IMR-90 (cell line): ENCODE results near the gene PDCD10. TPM values are rescaled to one million over a fixed set of nuclear protein-coding genes. Genes with fewer than 3 reads are reported as not detected.

Experiments used
- ATAC-seq: fragments of 200-7000 bp; cut with Tn5 transposase; 2 replicates; pipeline ENCODE4 v1.9.1; 2020; ENCODE audit warnings: low read depth, mild to moderate bottlenecking, moderate library complexity
- BruUV-seq: library from RNA; stranded (reverse); fragments of 400-500 nt; replicated peaks from 2 replicates; lab custom pipeline; 2021; lab: Mats Ljungman, UMichigan
- CTCF ChIA-PET: fragments of 300-600 bp; formaldehyde crosslinking; extraction: SDS; loops from one replicate; lab custom pipeline; 2021; ENCODE audit warnings: antibody characterized with exemption; lab: Yijun Ruan, JAX
- POLR2A ChIA-PET: fragments of 300-600 bp; sonication (Branson Sonifier 250); formaldehyde crosslinking; loops from one replicate; lab custom pipeline; 2022; ENCODE audit warnings: antibody characterized with exemption; ENCODE audit not compliant: unreplicated experiment; lab: Charles Lee
- DNase-seq: peaks from one replicate; pipeline ENCODE4 v3.0.0; 2013
- H2AFZ ChIP-seq: replicated peaks from 2 replicates; pipeline ENCODE3; 2013; ENCODE audit warnings: low read length, mild to moderate bottlenecking; ENCODE audit not compliant: poor library complexity
- H2AK5ac ChIP-seq: 2 replicates; pipeline ENCODE4 v1.6.1; 2013; ENCODE audit warnings: low read depth, low read length, inconsistent platforms
- H2AK9ac ChIP-seq: replicated peaks from 2 replicates; pipeline ENCODE3; 2013; ENCODE audit warnings: mild to moderate bottlenecking, low read depth, low read length, moderate library complexity; ENCODE audit not compliant: poor library complexity
- H2BK120ac ChIP-seq: 2 replicates; pipeline ENCODE4 v1.6.1; 2013; ENCODE audit warnings: low read depth, low read length, inconsistent platforms
- H2BK15ac ChIP-seq: 3 replicates; pipeline ENCODE4 v1.6.1; 2013; ENCODE audit warnings: low read depth, low read length, inconsistent platforms
- H2BK20ac ChIP-seq: 2 replicates; pipeline ENCODE4 v1.6.1; 2013; ENCODE audit warnings: low read depth, mild to moderate bottlenecking, inconsistent platforms, low read length, moderate library complexity
- H2BK5ac ChIP-seq: 2 replicates; pipeline ENCODE4 v1.6.1; 2013; ENCODE audit warnings: mild to moderate bottlenecking, low read depth, low read length, inconsistent platforms; ENCODE audit not compliant: poor library complexity, severe bottlenecking
- H3K14ac ChIP-seq: replicated peaks from 2 replicates; pipeline ENCODE4 v1.6.1; 2013; ENCODE audit warnings: low read depth, low read length, inconsistent platforms
- H3K18ac ChIP-seq: 2 replicates; pipeline ENCODE4 v1.6.1; 2013; ENCODE audit warnings: low read depth, low read length, control low read depth
- H3K23ac ChIP-seq: 2 replicates; pipeline ENCODE4 v1.6.1; 2013; ENCODE audit warnings: low read depth, low read length, inconsistent platforms
- H3K27ac ChIP-seq: 2 replicates; pipeline ENCODE4 v1.5.1; 2013; ENCODE audit warnings: mild to moderate bottlenecking, control low read depth, low read length; ENCODE audit not compliant: insufficient read depth
- H3K27me3 ChIP-seq: 2 replicates; pipeline ENCODE4 v1.6.1; 2013; ENCODE audit warnings: low read length; ENCODE audit not compliant: control insufficient read depth, insufficient read depth
- H3K36me3 ChIP-seq: 2 replicates; pipeline ENCODE4 v1.6.1; 2013; ENCODE audit warnings: low read length, mixed read lengths; ENCODE audit not compliant: control insufficient read depth, insufficient read depth
- H3K4ac ChIP-seq: 2 replicates; pipeline ENCODE4 v1.6.1; 2013; ENCODE audit warnings: low read depth, low read length, inconsistent platforms
- H3K4me1 ChIP-seq: 2 replicates; pipeline ENCODE4 v1.6.1; 2013; ENCODE audit warnings: low read length, mixed read lengths; ENCODE audit not compliant: control insufficient read depth, insufficient read depth
- H3K4me2 ChIP-seq: 2 replicates; pipeline ENCODE4 v1.6.1; 2013; ENCODE audit warnings: low read depth, mild to moderate bottlenecking, control low read depth, low read length, moderate library complexity
- H3K4me3 ChIP-seq: 2 replicates; pipeline ENCODE4 v1.5.1; 2013; ENCODE audit warnings: low read depth, mild to moderate bottlenecking, control low read depth, low read length, moderate library complexity; ENCODE audit not compliant: insufficient read depth
- H3K56ac ChIP-seq: 2 replicates; pipeline ENCODE4 v1.6.1; 2013; ENCODE audit warnings: low read length, inconsistent platforms; ENCODE audit not compliant: insufficient read depth; ENCODE audit errors: extremely low read depth
- H3K79me1 ChIP-seq, 2 experiments: 2 replicates each; pipeline ENCODE4 v1.6.1; 2013; ENCODE audit warnings: low read length in 2 of 2, inconsistent platforms in 1 of 2, low read depth in 1 of 2
- H3K9ac ChIP-seq: 2 replicates; pipeline ENCODE4 v1.6.1; 2013; ENCODE audit warnings: low read depth, low read length, control low read depth
- H3K9me1 ChIP-seq: 2 replicates; pipeline ENCODE4 v1.6.1; 2013; ENCODE audit warnings: low read length, inconsistent platforms; ENCODE audit not compliant: insufficient read depth
- H3K9me3 ChIP-seq: 2 replicates; pipeline ENCODE4 v1.6.1; 2013; ENCODE audit warnings: low read length; ENCODE audit not compliant: control insufficient read depth, insufficient read depth
- H4K20me1 ChIP-seq: 2 replicates; pipeline ENCODE4 v1.6.1; 2013; ENCODE audit warnings: low read length, inconsistent platforms; ENCODE audit not compliant: insufficient read depth
- H4K5ac ChIP-seq: 2 replicates; pipeline ENCODE4 v1.6.1; 2013; ENCODE audit warnings: mild to moderate bottlenecking, low read depth, low read length, control low read depth
- H4K8ac ChIP-seq, 2 experiments: 2 replicates each; pipeline ENCODE4 v1.6.1; 2013; ENCODE audit warnings: low read depth in 2 of 2, low read length in 2 of 2, control low read depth in 1 of 2, inconsistent platforms in 1 of 2
- H4K91ac ChIP-seq: 2 replicates; pipeline ENCODE4 v1.6.1; 2013; ENCODE audit warnings: low read depth, low read length, inconsistent platforms; ENCODE audit not compliant: insufficient read depth
- BHLHE40 ChIP-seq: fragments of 150-350 bp; IDR thresholded peaks from 2 replicates; pipeline ENCODE4 v1.6.1; 2016; ENCODE audit warnings: mild to moderate bottlenecking, low read depth, low read length
- CEBPB ChIP-seq: IDR thresholded peaks from 2 replicates; pipeline ENCODE4 v1.6.1; 2012; ENCODE audit warnings: low read depth, low read length, improper control_type of control experiment
- CHD1 ChIP-seq: IDR thresholded peaks from 2 replicates; pipeline ENCODE4 v1.6.1; 2012; ENCODE audit warnings: low read depth, low read length, improper control_type of control experiment
- FOS ChIP-seq: fragments of 150-350 bp; IDR thresholded peaks from 2 replicates; pipeline ENCODE4 v1.6.1; 2016; ENCODE audit warnings: low read depth, low read length
- MAFK ChIP-seq: IDR thresholded peaks from 2 replicates; pipeline ENCODE4 v1.6.1; 2012; ENCODE audit warnings: low read depth, low read length, improper control_type of control experiment
- MAZ ChIP-seq: IDR thresholded peaks from 2 replicates; pipeline ENCODE4 v1.6.1; 2012; ENCODE audit warnings: low read depth, mild to moderate bottlenecking, low read length, improper control_type of control experiment, moderate library complexity, borderline replicate concordance
- MXI1 ChIP-seq: IDR thresholded peaks from 2 replicates; pipeline ENCODE4 v1.6.1; 2012; ENCODE audit warnings: low read depth, mild to moderate bottlenecking, low read length, moderate library complexity, borderline replicate concordance
- NFE2L2 ChIP-seq: fragments of 150-350 bp; IDR thresholded peaks from 2 replicates; pipeline ENCODE4 v1.6.1; 2016; ENCODE audit warnings: low read depth, mild to moderate bottlenecking, low read length
- POLR2A ChIP-seq: IDR thresholded peaks from 2 replicates; pipeline ENCODE4 v1.6.1; 2012; ENCODE audit warnings: mild to moderate bottlenecking, low read depth, low read length
- RAD21 ChIP-seq: IDR thresholded peaks from 2 replicates; pipeline ENCODE4 v1.6.1; 2012; ENCODE audit warnings: low read length, improper control_type of control experiment
- RCOR1 ChIP-seq: IDR thresholded peaks from 2 replicates; pipeline ENCODE4 v1.6.1; 2012; ENCODE audit warnings: mild to moderate bottlenecking, low read length, improper control_type of control experiment; ENCODE audit not compliant: insufficient replicate concordance
- RFX5 ChIP-seq: IDR thresholded peaks from 2 replicates; pipeline ENCODE4 v1.8.0; 2012; ENCODE audit warnings: low read depth, mild to moderate bottlenecking, low read length, moderate library complexity
- SMC3 ChIP-seq: fragments of 150-350 bp; IDR thresholded peaks from 2 replicates; pipeline ENCODE4 v1.6.1; 2016; ENCODE audit warnings: low read depth, mild to moderate bottlenecking, antibody characterized with exemption, low read length, moderate library complexity
- WGBS, 2 experiments: methylation state at CpG; one replicate each; pipeline versions ENCODE4 v1.1.5 to v1.1.7; 2013; ENCODE audit warnings: missing lambda C conversion rate in 2 of 2; ENCODE audit not compliant: insufficient read length in 1 of 2; ENCODE audit errors: extremely low coverage in 2 of 2; 5-methylcytosine and 5-hydroxymethylcytosine counted together
- dilution Hi-C: fragments of 300-500 bp; cut with HindIII; formaldehyde crosslinking; loops from one replicate; pipeline ENCODE4 v1.14.3; 2018; ENCODE audit warnings: low sequenced_read_pairs; ENCODE audit not compliant: unreplicated experiment
- in situ Hi-C: fragments of 300-500 bp; cut with MboI; formaldehyde crosslinking; loops from 3 replicates; pipeline ENCODE4 v1.14.3; 2019; ENCODE audit warnings: low sequenced_read_pairs, inconsistent platforms, mixed read lengths
- intact Hi-C: fragments of 100-400 bp; cut with micrococcal nuclease; formaldehyde crosslinking; loops from 2 replicates; pipeline ENCODE4 v1.10.0; 2022
- polyA plus RNA-seq, 3 experiments: library from polyadenylated mRNA; depleted of rRNA; stranded (reverse); fragments of >200 nt; gene quantifications; 2 replicates each; pipeline ENCODE4 v1.2.3, GENCODE V29; 2012; ENCODE audit warnings: low replicate concordance in 1 of 3
- total RNA-seq: library from RNA; depleted of rRNA; stranded (reverse); fragments of >200 nt; gene quantifications from 2 replicates; pipeline ENCODE4 v1.2.3, GENCODE V29; 2012
- TF ChIP-seq, protein P1 (sequence below): fragments of 150-350 bp; IDR thresholded peaks from 2 replicates; pipeline ENCODE4 v1.6.1; 2017; ENCODE audit warnings: mild to moderate bottlenecking, antibody characterized with exemption, low read length, low read depth
- TF ChIP-seq, protein P2 (sequence below): conservative IDR thresholded peaks from 2 replicates; pipeline ENCODE4 v1.5.1; 2012; ENCODE audit warnings: mild to moderate bottlenecking, low read depth, low read length, improper control_type of control experiment
- TF ChIP-seq, protein P3 (sequence below): fragments of 150-350 bp; IDR thresholded peaks from 2 replicates; pipeline ENCODE4 v1.6.1; 2016; ENCODE audit warnings: low read depth, mild to moderate bottlenecking, low read length, moderate library complexity, borderline replicate concordance

The PDCD10 gene
- total and polyA plus RNA-seq, 2 of the 4 experiments (the other 2 are of a cell fraction): 36.7 to 47.3 TPM

DNA sequence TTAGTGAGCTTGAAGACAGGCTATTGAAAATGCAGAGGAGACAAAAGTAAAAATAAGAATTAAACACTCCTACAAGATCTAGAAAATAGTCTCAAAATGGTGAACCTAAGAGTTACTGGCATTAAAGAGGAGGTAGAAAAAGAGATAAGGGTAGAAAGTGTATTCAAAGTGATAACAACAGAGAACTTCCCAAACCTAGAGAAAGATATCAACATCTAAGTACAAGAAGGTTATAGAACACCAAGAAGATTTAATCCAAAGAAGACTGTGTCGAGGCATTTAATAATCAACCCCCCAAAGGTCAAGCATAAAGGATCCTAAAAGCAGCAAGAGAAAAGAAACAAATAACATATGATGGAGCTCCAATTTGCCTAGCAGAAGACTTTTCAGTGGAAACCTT, 23.3 kb downstream of the PDCD10 start:
- no peak overlapping the region for H4K5ac ChIP-seq
- H3K9ac ChIP-seq: no peak overlapping the region
- no peaks in the 10 kb centered on the region for H3K9me3 ChIP-seq
- no peak overlapping the region for H4K91ac ChIP-seq
- dilution Hi-C loops (no loop called here), in situ Hi-C loops (no loop called here), intact Hi-C loops (no loop called here)
- ATAC-seq (no peak), DNase-seq (no peak)
- no CpG with 5 or more reads among the region's 1 CpG for WGBS, 2 experiments
- ChIA-PET CTCF (no interaction called here), POLR2A (no interaction called here)
- no TSS peak for BruUV-seq
- no peak overlapping the region for H3K23ac ChIP-seq
- no peak overlapping the region for H2AFZ ChIP-seq
- no peaks in the 10 kb centered on the region for H3K4me1 ChIP-seq
- H4K8ac ChIP-seq: no peak overlapping the region
- H3K18ac ChIP-seq: no peak overlapping the region
- no peak overlapping the region for H3K4ac ChIP-seq
- H3K36me3 ChIP-seq: peaks cover 14% of the 10 kb centered on the region
- no peak overlapping the region for H2BK15ac ChIP-seq
- H3K79me1 ChIP-seq: peaks cover 24 to 25% of the 10 kb centered on the region in 2 experiments
- no peak overlapping the region for H2AK9ac ChIP-seq
- no peak overlapping the region for H3K27ac ChIP-seq
- no peak overlapping the region for H2BK20ac ChIP-seq
- no peaks in the 10 kb centered on the region for H3K27me3 ChIP-seq
- TF ChIP-seq RCOR1: no peak
- no peak for TF ChIP-seq SMC3
- TF ChIP-seq, protein P1, sequence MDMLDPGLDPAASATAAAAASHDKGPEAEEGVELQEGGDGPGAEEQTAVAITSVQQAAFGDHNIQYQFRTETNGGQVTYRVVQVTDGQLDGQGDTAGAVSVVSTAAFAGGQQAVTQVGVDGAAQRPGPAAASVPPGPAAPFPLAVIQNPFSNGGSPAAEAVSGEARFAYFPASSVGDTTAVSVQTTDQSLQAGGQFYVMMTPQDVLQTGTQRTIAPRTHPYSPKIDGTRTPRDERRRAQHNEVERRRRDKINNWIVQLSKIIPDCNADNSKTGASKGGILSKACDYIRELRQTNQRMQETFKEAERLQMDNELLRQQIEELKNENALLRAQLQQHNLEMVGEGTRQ: no peak
- no peak for TF ChIP-seq CEBPB
- TF ChIP-seq RAD21: no peak
- no peak for TF ChIP-seq BHLHE40
- no peak for TF ChIP-seq MXI1
- TF ChIP-seq FOS: no peak
- TF ChIP-seq MAFK: no peak
- TF ChIP-seq, protein P2, sequence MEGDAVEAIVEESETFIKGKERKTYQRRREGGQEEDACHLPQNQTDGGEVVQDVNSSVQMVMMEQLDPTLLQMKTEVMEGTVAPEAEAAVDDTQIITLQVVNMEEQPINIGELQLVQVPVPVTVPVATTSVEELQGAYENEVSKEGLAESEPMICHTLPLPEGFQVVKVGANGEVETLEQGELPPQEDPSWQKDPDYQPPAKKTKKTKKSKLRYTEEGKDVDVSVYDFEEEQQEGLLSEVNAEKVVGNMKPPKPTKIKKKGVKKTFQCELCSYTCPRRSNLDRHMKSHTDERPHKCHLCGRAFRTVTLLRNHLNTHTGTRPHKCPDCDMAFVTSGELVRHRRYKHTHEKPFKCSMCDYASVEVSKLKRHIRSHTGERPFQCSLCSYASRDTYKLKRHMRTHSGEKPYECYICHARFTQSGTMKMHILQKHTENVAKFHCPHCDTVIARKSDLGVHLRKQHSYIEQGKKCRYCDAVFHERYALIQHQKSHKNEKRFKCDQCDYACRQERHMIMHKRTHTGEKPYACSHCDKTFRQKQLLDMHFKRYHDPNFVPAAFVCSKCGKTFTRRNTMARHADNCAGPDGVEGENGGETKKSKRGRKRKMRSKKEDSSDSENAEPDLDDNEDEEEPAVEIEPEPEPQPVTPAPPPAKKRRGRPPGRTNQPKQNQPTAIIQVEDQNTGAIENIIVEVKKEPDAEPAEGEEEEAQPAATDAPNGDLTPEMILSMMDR: no peak
- TF ChIP-seq CHD1: no peak
- TF ChIP-seq, protein P3, sequence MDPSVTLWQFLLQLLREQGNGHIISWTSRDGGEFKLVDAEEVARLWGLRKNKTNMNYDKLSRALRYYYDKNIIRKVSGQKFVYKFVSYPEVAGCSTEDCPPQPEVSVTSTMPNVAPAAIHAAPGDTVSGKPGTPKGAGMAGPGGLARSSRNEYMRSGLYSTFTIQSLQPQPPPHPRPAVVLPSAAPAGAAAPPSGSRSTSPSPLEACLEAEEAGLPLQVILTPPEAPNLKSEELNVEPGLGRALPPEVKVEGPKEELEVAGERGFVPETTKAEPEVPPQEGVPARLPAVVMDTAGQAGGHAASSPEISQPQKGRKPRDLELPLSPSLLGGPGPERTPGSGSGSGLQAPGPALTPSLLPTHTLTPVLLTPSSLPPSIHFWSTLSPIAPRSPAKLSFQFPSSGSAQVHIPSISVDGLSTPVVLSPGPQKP: no peak
- TF ChIP-seq NFE2L2: no peak
- no peak for TF ChIP-seq RFX5
- no peak for TF ChIP-seq MAZ
- TF ChIP-seq POLR2A: no peak
- H3K14ac ChIP-seq: no peak overlapping the region
- H4K20me1 ChIP-seq: 0 out of 2 replicates have a peak, but pooled peaks cover 4% of the 10 kb centered on the region
- no peak overlapping the region for H2BK5ac ChIP-seq
- H3K9me1 ChIP-seq: peaks cover 4% of the 10 kb centered on the region; the same call in 1 of the 2 replicates
- H2BK120ac ChIP-seq: no peak overlapping the region
- H3K56ac ChIP-seq: no peak overlapping the region
- no peak overlapping the region for H3K4me2 ChIP-seq
- no peak overlapping the region for H2AK5ac ChIP-seq
- no peak overlapping the region for H3K4me3 ChIP-seq
